ENCODE data around the gene SETX. TPM values are rescaled to one million over a fixed set of nuclear protein-coding genes. Genes with fewer than 3 reads are reported as not detected.

Gene SETX
- total RNA-seq, 2 experiments from 2014 or later = 54.2 to 58.0 TPM

DNA sequence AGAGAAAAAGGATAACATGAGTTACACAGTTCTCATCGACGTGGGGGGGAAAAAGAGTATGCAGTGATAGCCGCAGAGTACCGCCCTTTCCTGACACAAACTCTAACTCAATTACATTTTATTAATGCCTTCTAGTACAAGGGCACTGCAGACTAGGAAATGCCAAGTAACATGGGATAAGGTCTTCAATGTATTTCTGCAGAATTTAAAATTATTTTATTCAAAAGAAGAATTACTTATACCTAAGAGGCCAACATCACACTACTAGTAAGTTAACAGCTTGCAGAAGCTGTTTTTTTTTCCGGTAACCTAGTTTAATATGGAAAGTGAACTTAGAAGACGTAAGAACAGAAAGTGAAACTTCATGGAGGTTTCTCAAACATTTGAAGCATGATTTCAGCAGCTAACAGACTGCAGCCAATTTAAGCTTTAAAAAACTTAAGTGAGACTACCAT, 3.9 kb downstream of the SETX start:
- H3K36me3 Mint-ChIP-seq (ENCODE audit: low read depth) = peaks cover 66% of the 10 kb centered on the region
- ChIA-PET POLR2A (interaction anchor here (1.0 to 2.6 kb wide), 3 partner anchors 28 to 55 kb away, joined by 3 to 5 read pairs (median 3); partner anchors contain the start of gene TTF1), CTCF (interaction anchor here (0.6 to 1.6 kb wide), 12 partner anchors 19 to 157 kb away, joined by 3 to 9 read pairs (median 3); no protein-coding TSS in a partner anchor)
- peak; percentile 57 for DNase-seq
- peaks cover 49% of the 10 kb centered on the region for H3K4me1 Mint-ChIP-seq (ENCODE audit: low read depth)
- H3K27me3 Mint-ChIP-seq (ENCODE audit: low read depth) = no peaks in the 10 kb centered on the region
- H3K4me3 Mint-ChIP-seq = peak overlapping the region; percentile 82
- no peaks in the 10 kb centered on the region for H3K9me3 Mint-ChIP-seq (ENCODE audit: insufficient read depth)
- peak overlapping the region; percentile 82 for H3K27ac Mint-ChIP-seq
- ATAC-seq = peak; percentile 11

DNA sequence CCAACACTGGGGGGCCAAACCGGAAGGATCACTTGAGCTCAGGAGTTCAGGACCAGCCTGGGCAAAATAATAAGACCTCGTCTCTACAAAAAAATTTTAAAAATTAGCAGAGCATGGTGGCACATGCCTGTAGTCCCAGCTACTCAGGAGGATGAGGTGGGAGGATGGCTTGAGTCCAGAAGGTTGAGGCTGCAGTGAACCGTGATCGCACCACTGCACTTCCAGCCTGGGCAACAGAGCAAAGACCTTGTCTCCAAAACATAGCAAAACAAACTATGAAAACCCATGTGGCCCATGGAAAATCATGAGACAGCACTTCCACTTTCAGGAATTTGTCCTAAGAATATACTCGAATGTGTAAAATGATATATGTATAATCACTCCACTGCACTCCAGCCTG, 6.1 kb downstream of the SETX start:
- Mint-ChIP-seq H3K36me3 (ENCODE audit: low read depth) (peaks cover 73% of the 10 kb centered on the region), H3K4me1 (ENCODE audit: low read depth) (peaks cover 44% of the 10 kb centered on the region), H3K9me3 (ENCODE audit: insufficient read depth) (no peaks in the 10 kb centered on the region), H3K27me3 (ENCODE audit: low read depth) (no peaks in the 10 kb centered on the region), H3K4me3 (no peak overlapping the region), H3K27ac (peak overlapping the region; percentile 86)
- ATAC-seq (no peak), DNase-seq (no peak)
- POLR2A ChIA-PET = no interaction called here
- CTCF ChIA-PET = interaction anchor here (1.6 kb wide), 1 partner anchor 18 kb away, joined by 3 read pairs; no protein-coding TSS in a partner anchor

DNA sequence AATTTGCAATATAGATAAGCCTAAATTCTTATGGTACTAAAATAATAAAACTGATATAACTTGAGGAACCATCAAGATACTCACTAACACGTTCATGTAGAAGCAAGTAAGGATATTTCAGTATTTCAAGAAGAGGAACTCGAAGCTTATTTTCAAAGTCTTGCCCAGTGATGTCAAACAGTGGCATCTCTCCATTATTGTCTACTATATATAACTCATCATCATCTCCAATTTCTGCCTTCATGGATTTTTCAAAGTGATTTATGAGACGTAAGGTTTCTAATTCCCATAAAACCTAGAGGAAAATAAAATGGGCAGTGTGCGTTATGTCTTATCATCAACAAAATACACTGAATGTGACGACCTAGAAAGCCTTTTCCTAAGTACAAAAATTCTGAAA, 8.6 kb downstream of the SETX start:
- ChIA-PET CTCF (interaction anchor here (1.4 kb wide), 1 partner anchor 78 kb away, joined by 3 read pairs; no protein-coding TSS in a partner anchor), POLR2A (no interaction called here)
- no peak for DNase-seq
- no peak for ATAC-seq
- Mint-ChIP-seq H3K4me1 (ENCODE audit: low read depth) (peaks cover 19% of the 10 kb centered on the region), H3K4me3 (no peak overlapping the region), H3K36me3 (ENCODE audit: low read depth) (peaks cover 69% of the 10 kb centered on the region), H3K9me3 (ENCODE audit: insufficient read depth) (no peaks in the 10 kb centered on the region), H3K27me3 (ENCODE audit: low read depth) (no peaks in the 10 kb centered on the region), H3K27ac (no peak overlapping the region)

DNA sequence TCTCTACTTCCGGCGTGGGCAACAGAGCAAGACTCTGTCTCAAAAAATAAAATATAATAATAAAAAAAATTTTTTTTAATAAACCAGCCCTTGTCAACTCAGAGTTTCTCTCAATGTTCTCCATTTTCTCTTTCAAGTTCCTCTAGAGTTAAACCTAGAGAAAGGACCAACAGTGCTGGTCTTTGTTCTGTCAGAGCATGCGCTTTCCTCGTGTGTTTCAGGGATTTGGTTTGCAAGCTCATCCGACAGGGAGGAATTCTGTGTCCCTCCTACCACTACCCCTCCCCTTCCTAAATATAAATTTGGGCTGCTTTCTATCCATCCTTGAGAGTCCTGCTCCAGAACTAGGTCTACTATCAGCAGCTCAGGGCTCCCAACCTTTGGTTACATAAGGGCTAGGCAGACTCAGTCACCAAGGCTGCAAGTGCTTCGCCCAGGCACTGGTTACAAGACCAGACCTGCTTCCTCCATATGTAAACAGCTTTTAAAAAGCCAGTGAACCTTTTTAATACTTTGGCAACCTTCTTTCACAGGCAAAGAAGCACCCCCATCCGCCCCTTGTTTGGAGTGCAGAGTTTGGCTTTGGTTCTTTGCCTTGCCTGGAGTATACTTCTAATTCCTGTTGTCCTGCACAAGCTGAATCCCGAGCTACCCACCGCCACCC, 13.5 kb downstream of the SETX start:
- ChIA-PET CTCF (no interaction called here), POLR2A (no interaction called here)
- no peak for DNase-seq
- Mint-ChIP-seq H3K27ac (no peak overlapping the region), H3K4me1 (ENCODE audit: low read depth) (no peaks in the 10 kb centered on the region), H3K27me3 (ENCODE audit: low read depth) (no peaks in the 10 kb centered on the region), H3K9me3 (ENCODE audit: insufficient read depth) (no peaks in the 10 kb centered on the region), H3K36me3 (ENCODE audit: low read depth) (peaks cover 70% of the 10 kb centered on the region), H3K4me3 (no peak overlapping the region)
- no peak for ATAC-seq

DNA sequence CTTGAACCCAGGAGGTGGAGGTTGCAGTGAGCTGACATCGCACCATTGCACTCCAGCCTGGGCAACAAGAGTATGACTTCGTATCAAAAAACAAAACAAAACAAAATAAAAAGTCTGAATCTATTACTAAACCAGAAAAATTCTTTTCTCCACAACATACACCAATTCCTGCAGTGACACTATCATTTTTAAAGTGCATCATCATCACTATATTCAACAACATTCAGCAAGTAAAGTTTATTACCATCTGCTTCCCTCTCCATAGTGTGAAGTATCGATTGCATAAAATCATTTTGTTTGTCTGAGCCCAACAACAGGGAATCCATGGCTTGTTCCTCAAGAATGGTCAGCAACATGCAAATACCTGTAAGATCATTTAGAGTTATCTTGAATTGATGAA, 20.4 kb downstream of the SETX start:
- Mint-ChIP-seq H3K4me3 (no peak overlapping the region), H3K36me3 (ENCODE audit: low read depth) (peaks cover 82% of the 10 kb centered on the region), H3K27me3 (ENCODE audit: low read depth) (no peaks in the 10 kb centered on the region), H3K27ac (no peak overlapping the region), H3K4me1 (ENCODE audit: low read depth) (no peaks in the 10 kb centered on the region), H3K9me3 (ENCODE audit: insufficient read depth) (no peaks in the 10 kb centered on the region)
- ChIA-PET POLR2A (no interaction called here), CTCF (no interaction called here)
- ATAC-seq (no peak), DNase-seq (no peak)

DNA sequence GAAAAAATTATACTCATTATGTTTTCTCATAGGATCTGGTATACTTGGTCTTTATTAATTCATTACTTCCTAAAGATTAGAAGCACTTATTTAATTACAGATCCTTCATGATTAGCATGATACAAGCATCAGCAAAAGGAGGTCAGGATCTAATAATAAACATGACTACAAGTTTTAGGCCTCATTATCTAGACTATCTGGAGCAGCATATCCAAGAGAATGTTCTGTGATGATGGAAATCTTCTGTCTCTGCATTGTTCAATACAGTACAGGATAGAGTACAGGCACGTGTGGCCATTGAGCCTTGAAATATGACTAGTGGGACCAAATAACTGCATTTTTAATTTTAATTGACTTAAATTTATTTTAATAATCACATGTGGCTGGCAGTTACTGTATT, 21.2 kb downstream of the SETX start:
- no peak for DNase-seq
- H3K27ac Mint-ChIP-seq = no peak overlapping the region
- no peak for ATAC-seq
- no peaks in the 10 kb centered on the region for H3K27me3 Mint-ChIP-seq (ENCODE audit: low read depth)
- POLR2A ChIA-PET = no interaction called here
- CTCF ChIA-PET = no interaction called here
- H3K4me1 Mint-ChIP-seq (ENCODE audit: low read depth) = no peaks in the 10 kb centered on the region
- no peaks in the 10 kb centered on the region for H3K9me3 Mint-ChIP-seq (ENCODE audit: insufficient read depth)
- no peak overlapping the region for H3K4me3 Mint-ChIP-seq
- H3K36me3 Mint-ChIP-seq (ENCODE audit: low read depth) = peaks cover 88% of the 10 kb centered on the region

DNA sequence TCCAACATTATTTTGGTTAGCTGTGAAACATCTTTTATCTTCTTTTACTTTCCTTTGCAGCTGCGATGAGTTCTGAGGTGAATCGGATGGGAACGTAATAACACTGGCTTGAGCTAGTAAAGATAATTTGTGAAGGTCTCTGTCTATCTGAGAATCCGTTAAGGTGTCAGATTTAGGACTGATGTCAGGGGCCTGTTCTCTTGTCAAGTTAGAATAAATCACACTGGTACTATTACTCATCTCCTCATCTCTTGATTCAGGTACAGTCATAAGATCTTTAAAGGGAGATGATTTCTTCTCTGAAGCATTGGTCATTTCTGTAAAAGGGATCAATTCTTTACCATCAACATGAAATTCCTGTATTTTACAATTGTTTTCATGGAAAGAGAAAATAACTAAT, 26.2 kb downstream of the SETX start:
- POLR2A ChIA-PET = no interaction called here
- H3K4me1 Mint-ChIP-seq (ENCODE audit: low read depth) = peaks cover 15% of the 10 kb centered on the region
- no peak overlapping the region for H3K4me3 Mint-ChIP-seq

DNA sequence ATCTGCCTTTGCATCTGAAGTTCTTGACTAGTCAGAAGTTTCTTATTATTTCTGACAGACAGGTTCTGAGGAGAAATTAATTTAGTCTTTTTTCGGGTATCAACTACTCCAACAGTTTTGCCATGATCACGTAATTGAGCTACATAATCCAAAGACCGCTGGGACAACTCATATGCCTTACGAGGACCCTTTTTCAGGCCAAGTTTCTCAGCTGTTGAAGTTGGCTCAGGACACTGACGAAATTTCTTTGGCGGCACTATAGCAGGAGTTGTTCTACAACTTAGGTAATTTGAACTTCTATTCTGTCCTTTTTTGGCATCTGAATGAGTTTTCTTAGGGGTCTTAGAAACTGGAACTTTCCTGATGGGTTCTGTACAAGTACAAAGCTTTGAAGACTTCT, 27.2 kb downstream of the SETX start:
- CTCF ChIA-PET = no interaction called here
- Mint-ChIP-seq H3K36me3 (ENCODE audit: low read depth) (peaks cover 88% of the 10 kb centered on the region), H3K27me3 (ENCODE audit: low read depth) (no peaks in the 10 kb centered on the region), H3K4me1 (ENCODE audit: low read depth) (peaks cover 15% of the 10 kb centered on the region), H3K27ac (no peak overlapping the region), H3K9me3 (ENCODE audit: insufficient read depth) (no peaks in the 10 kb centered on the region), H3K4me3 (no peak overlapping the region)
- POLR2A ChIA-PET = no interaction called here
- DNase-seq (no peak), ATAC-seq (no peak)

More for the DNA sequence above, 26.2 kb downstream of the SETX start:
- Mint-ChIP-seq H3K9me3 (ENCODE audit: insufficient read depth) (no peaks in the 10 kb centered on the region), H3K27ac (no peak overlapping the region), H3K36me3 (ENCODE audit: low read depth) (peaks cover 87% of the 10 kb centered on the region), H3K27me3 (ENCODE audit: low read depth) (no peaks in the 10 kb centered on the region)
- CTCF ChIA-PET = no interaction called here
- no peak for ATAC-seq
- no peak for DNase-seq

DNA sequence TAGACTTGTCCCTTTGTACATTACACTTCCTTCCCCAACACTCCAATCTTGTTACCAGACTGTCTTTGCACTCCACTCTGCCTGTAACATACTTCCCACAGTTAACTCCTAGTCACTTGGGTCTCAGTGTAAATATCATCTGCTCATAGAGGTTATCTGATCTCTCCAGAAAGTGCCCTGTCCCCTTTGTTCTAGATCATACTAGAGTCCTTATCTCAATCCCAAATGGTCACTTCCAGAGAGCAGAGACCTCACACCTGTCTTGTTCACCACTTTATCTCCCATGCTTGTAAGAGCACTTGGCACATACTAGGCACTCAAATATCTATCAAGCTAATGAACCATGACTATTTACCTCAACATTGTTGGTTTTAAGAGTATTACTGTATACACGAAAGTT, 30.4 kb downstream of the SETX start:
- no peak overlapping the region for H3K4me3 Mint-ChIP-seq
- ATAC-seq (no peak), DNase-seq (no peak)
- no peaks in the 10 kb centered on the region for H3K9me3 Mint-ChIP-seq (ENCODE audit: insufficient read depth)
- POLR2A ChIA-PET = no interaction called here
- H3K27me3 Mint-ChIP-seq (ENCODE audit: low read depth) = no peaks in the 10 kb centered on the region
- H3K4me1 Mint-ChIP-seq (ENCODE audit: low read depth) = peaks cover 28% of the 10 kb centered on the region
- H3K36me3 Mint-ChIP-seq (ENCODE audit: low read depth) = peaks cover 79% of the 10 kb centered on the region
- peak overlapping the region; percentile 9 for H3K27ac Mint-ChIP-seq
- CTCF ChIA-PET = interaction anchor here (0.9 kb wide), 1 partner anchor 27 kb away, joined by 3 read pairs; no protein-coding TSS in a partner anchor

DNA sequence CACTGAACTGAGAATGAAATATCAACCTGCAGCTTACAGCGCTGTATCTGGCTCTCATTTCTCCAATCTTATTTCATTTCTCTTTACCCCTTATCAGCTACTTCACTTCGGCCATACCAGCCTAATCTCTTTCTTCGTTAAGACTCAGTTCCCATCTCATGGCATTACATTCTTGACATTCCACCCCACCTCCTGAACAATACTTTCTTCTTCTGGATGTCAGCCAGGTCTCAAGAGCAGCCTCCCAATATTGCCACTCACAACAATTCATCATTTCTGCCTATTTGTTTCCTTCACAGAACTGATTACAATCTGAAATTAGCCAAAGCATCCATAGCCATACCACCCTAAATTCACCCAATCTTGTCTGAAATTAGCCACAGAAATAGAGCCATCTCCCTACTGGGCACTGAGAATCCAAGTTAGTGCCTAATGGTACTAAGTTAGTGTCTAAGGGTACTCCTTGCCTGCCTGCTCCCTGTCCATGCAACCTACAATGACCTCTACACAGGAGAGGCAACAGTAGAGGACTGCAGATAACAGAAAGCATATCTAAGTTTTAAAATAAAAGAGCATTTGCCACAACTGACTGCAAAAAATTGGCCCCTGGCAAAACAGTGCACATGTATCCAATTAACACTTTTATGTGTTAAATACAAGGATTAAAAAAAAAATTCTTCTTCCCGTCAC, 35.2 kb downstream of the SETX start:
- Mint-ChIP-seq H3K4me3 (no peak overlapping the region), H3K9me3 (ENCODE audit: insufficient read depth) (no peaks in the 10 kb centered on the region), H3K27ac (peak overlapping the region; percentile 1), H3K4me1 (ENCODE audit: low read depth) (peaks cover 21% of the 10 kb centered on the region), H3K36me3 (ENCODE audit: low read depth) (peaks cover 47% of the 10 kb centered on the region), H3K27me3 (ENCODE audit: low read depth) (no peaks in the 10 kb centered on the region)
- ATAC-seq (no peak), DNase-seq (no peak)
- CTCF ChIA-PET = no interaction called here
- POLR2A ChIA-PET = no interaction called here

- no peak overlapping the region for H3K4me3 Mint-ChIP-seq
- no peak overlapping the region for H3K27ac Mint-ChIP-seq
- no peak for DNase-seq
- no peak for ATAC-seq
- peaks cover 1% of the 10 kb centered on the region for H3K4me1 Mint-ChIP-seq (ENCODE audit: low read depth)
- no peaks in the 10 kb centered on the region for H3K9me3 Mint-ChIP-seq (ENCODE audit: insufficient read depth)
- H3K27me3 Mint-ChIP-seq (ENCODE audit: low read depth) = no peaks in the 10 kb centered on the region
- peaks cover 48% of the 10 kb centered on the region for H3K36me3 Mint-ChIP-seq (ENCODE audit: low read depth)
- POLR2A ChIA-PET = interaction anchor here (1.0 kb wide), 1 partner anchor 41 kb away, joined by 4 read pairs; no protein-coding TSS in a partner anchor
- CTCF ChIA-PET = interaction anchor here (1.8 kb wide), 1 partner anchor 44 kb away, joined by 8 read pairs; no protein-coding TSS in a partner anchor
Measured at GRCh38 chr9:132312873-132313272, 41.9 kb downstream of the SETX start.

DNA sequence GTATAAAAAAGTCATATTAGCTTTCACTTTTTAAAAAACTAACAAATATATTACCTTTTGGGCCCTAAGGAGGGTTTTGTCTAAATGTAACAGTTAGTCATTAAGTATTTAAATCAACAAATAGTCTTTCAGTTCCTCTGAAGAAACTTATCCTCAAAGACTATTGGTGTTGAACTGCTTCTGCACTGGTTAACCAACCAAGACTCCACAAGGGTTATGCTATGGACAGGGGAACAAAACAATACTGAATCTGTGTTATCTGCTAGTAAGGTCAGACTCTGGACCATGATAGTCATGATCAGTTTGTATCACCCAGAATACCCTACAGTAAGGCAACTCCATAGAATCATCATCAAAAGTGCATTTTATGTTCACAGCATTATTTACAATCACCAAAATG, 42.4 kb downstream of the SETX start:
- H3K27ac Mint-ChIP-seq = no peak overlapping the region
- ChIA-PET CTCF (interaction anchor here (0.8 kb wide), 1 partner anchor 17 kb away, joined by 3 read pairs; no protein-coding TSS in a partner anchor), POLR2A (interaction anchor here (0.6 kb wide), 1 partner anchor 92 kb away, joined by 3 read pairs; no protein-coding TSS in a partner anchor)
- ATAC-seq = no peak
- no peak overlapping the region for H3K4me3 Mint-ChIP-seq
- peaks cover 1% of the 10 kb centered on the region for H3K4me1 Mint-ChIP-seq (ENCODE audit: low read depth)
- no peaks in the 10 kb centered on the region for H3K9me3 Mint-ChIP-seq (ENCODE audit: insufficient read depth)
- no peak for DNase-seq
- H3K27me3 Mint-ChIP-seq (ENCODE audit: low read depth) = no peaks in the 10 kb centered on the region
- H3K36me3 Mint-ChIP-seq (ENCODE audit: low read depth) = peaks cover 53% of the 10 kb centered on the region

All from activated CD8-positive, alpha-beta T cell treated with anti-CD3 and anti-CD28 coated beads, Interleukin-2, amount 10 ng/mL, durations not matched to agents 7 days and 5 days (primary cell).